OCI-LY1 (cell line): ENCODE data around the gene USF1.

Experiments
- H2AFZ ChIP-seq: fragments of 200-600 bp; sonication (generic), shearing (Covaris generic); 2 replicates; pipeline ENCODE4 v1.6.0; 2014; ENCODE audit warnings: antibody characterized with exemption, mild to moderate bottlenecking, low read length
- H3F3A ChIP-seq: fragments of 200-600 bp; sonication (generic), shearing (Covaris generic); 2 replicates; pipeline ENCODE4 v1.6.0; 2014; ENCODE audit warnings: mild to moderate bottlenecking, antibody characterized with exemption, low read length, moderate library complexity; ENCODE audit not compliant: insufficient read depth
- H3K27ac ChIP-seq: fragments of 200-600 bp; sonication (generic); 2 replicates; pipeline ENCODE4 v1.5.1; 2014; ENCODE audit warnings: low read length, mixed run types, mild to moderate bottlenecking, low read depth; ENCODE audit not compliant: poor library complexity, severe bottlenecking
- H3K27me3 ChIP-seq: fragments of 200-600 bp; sonication (generic); 2 replicates; pipeline ENCODE4 v1.6.0; 2014; ENCODE audit warnings: antibody characterized with exemption, mild to moderate bottlenecking, low read length, moderate library complexity; ENCODE audit not compliant: insufficient read depth
- H3K36me3 ChIP-seq: fragments of 200-600 bp; sonication (generic); 2 replicates; pipeline ENCODE4 v1.6.1; 2014; ENCODE audit warnings: mild to moderate bottlenecking, antibody characterized with exemption, low read length, moderate library complexity, mixed read lengths; ENCODE audit not compliant: insufficient read depth
- H3K4me1 ChIP-seq: fragments of 200-600 bp; sonication (generic); 2 replicates; pipeline ENCODE4 v1.5.1; 2014; ENCODE audit warnings: mild to moderate bottlenecking, low read length, moderate library complexity; ENCODE audit not compliant: insufficient read depth, severe bottlenecking
- H3K4me2 ChIP-seq: fragments of 200-600 bp; sonication (generic), shearing (Covaris generic); 2 replicates; pipeline ENCODE4 v1.6.1; 2014; ENCODE audit warnings: low read length
- H3K4me3 ChIP-seq: fragments of 200-600 bp; sonication (generic); 2 replicates; pipeline ENCODE4 v1.5.1; 2014; ENCODE audit warnings: low read length, low read depth, mild to moderate bottlenecking, mixed read lengths; ENCODE audit not compliant: poor library complexity, severe bottlenecking
- H3K79me2 ChIP-seq: fragments of 200-600 bp; shearing (Covaris generic); 2 replicates; pipeline ENCODE4 v1.6.1; 2016; ENCODE audit warnings: mixed run types, low read length, mixed read lengths; ENCODE audit not compliant: insufficient read depth
- H3K9ac ChIP-seq: fragments of 200-600 bp; sonication (generic), shearing (Covaris generic); 2 replicates; pipeline ENCODE4 v1.6.1; 2014; ENCODE audit warnings: mild to moderate bottlenecking, low read length, mixed read lengths
- H3K9me2 ChIP-seq: fragments of 200-600 bp; sonication (generic), shearing (Covaris generic); 2 replicates; pipeline ENCODE4 v1.6.1; 2014; ENCODE audit warnings: low read depth, mild to moderate bottlenecking, low read length, mixed read lengths
- H3K9me3 ChIP-seq: fragments of 200-600 bp; shearing (Covaris generic); 2 replicates; pipeline ENCODE4 v1.6.1; 2014; ENCODE audit warnings: low read length, mixed read lengths
- H4K20me1 ChIP-seq: fragments of 200-600 bp; sonication (generic), shearing (Covaris generic); 2 replicates; pipeline ENCODE4 v1.6.0; 2016; ENCODE audit warnings: mild to moderate bottlenecking, low read length; ENCODE audit not compliant: insufficient read depth
- CTCF ChIP-seq: fragments of 200-600 bp; sonication (generic), shearing (Covaris generic); IDR thresholded peaks from 2 replicates; pipeline ENCODE4 v1.5.1; 2017; ENCODE audit warnings: mild to moderate bottlenecking, antibody characterized with exemption, low read length, moderate library complexity, mixed read lengths
- EZH2 ChIP-seq: fragments of 200-600 bp; sonication (generic), shearing (Covaris generic); IDR thresholded peaks from 2 replicates; pipeline ENCODE4 v1.8.0; 2017; ENCODE audit warnings: borderline replicate concordance, mixed run types, mild to moderate bottlenecking, antibody characterized with exemption, low read length, moderate library complexity, mixed read lengths

USF1 gene

GRCh38 chr1:161008869-161009510, 36.8 kb downstream of the USF1 start:
- H3K27me3 ChIP-seq = no peaks in the 10 kb centered on the region
- peaks cover 21% of the 10 kb centered on the region for H3K4me1 ChIP-seq
- no peaks in the 10 kb centered on the region for H3K9me3 ChIP-seq
- no peaks in the 10 kb centered on the region for H3F3A ChIP-seq
- H4K20me1 ChIP-seq = no peaks in the 10 kb centered on the region
- H3K27ac ChIP-seq = no peak overlapping the region
- no peak overlapping the region for H2AFZ ChIP-seq
- no peak overlapping the region for H3K9ac ChIP-seq
- 0 out of 2 replicates have a peak, but pooled peaks cover 3% of the 10 kb centered on the region for H3K36me3 ChIP-seq
- H3K79me2 ChIP-seq = peaks cover 34% of the 10 kb centered on the region
- H3K4me3 ChIP-seq = no peak overlapping the region
- no peak overlapping the region for H3K4me2 ChIP-seq
- no peaks in the 10 kb centered on the region for H3K9me2 ChIP-seq
- TF ChIP-seq EZH2 = no peak
- no peak for TF ChIP-seq CTCF

GRCh38 chr1:161007369-161007768, 38.4 kb downstream of the USF1 start:
- H3K9ac ChIP-seq = no peak overlapping the region
- H3F3A ChIP-seq = 0 out of 2 replicates have a peak, but pooled peaks cover 4% of the 10 kb centered on the region
- no peak overlapping the region for H3K4me2 ChIP-seq
- no peaks in the 10 kb centered on the region for H3K9me3 ChIP-seq
- TF ChIP-seq CTCF = no peak
- TF ChIP-seq EZH2 = no peak
- H4K20me1 ChIP-seq = no peaks in the 10 kb centered on the region
- no peak overlapping the region for H3K27ac ChIP-seq
- H3K79me2 ChIP-seq = peaks cover 25% of the 10 kb centered on the region; the same call in 1 of the 2 replicates
- no peak overlapping the region for H3K4me3 ChIP-seq
- peaks cover 6% of the 10 kb centered on the region for H3K4me1 ChIP-seq
- H3K27me3 ChIP-seq = no peaks in the 10 kb centered on the region
- H2AFZ ChIP-seq = no peak overlapping the region
- H3K36me3 ChIP-seq = peaks cover 6% of the 10 kb centered on the region; the same call in 1 of the 2 replicates
- no peaks in the 10 kb centered on the region for H3K9me2 ChIP-seq

GRCh38 chr1:161006563-161006962, 39.2 kb downstream of the USF1 start:
- Histone ChIP-seq H3K79me2 (0 out of 2 replicates have a peak, but pooled peaks cover 18% of the 10 kb centered on the region), H3K4me2 (no peak overlapping the region), H3K4me1 (no peaks in the 10 kb centered on the region), H2AFZ (no peak overlapping the region), H3K9me3 (no peaks in the 10 kb centered on the region), H3F3A (0 out of 2 replicates have a peak, but pooled peaks cover 5% of the 10 kb centered on the region), H3K9me2 (no peaks in the 10 kb centered on the region), H4K20me1 (no peaks in the 10 kb centered on the region), H3K9ac (no peak overlapping the region), H3K36me3 (peaks cover 8% of the 10 kb centered on the region; the same call in 1 of the 2 replicates), H3K4me3 (no peak overlapping the region), H3K27me3 (no peaks in the 10 kb centered on the region), H3K27ac (no peak overlapping the region)
- TF ChIP-seq CTCF (no peak), EZH2 (no peak)
